ENCODE measurements around the gene MACROD2. TPM values are rescaled to one million over a fixed set of nuclear protein-coding genes. Genes with fewer than 3 reads are reported as not detected.

The MACROD2 gene
- total RNA-seq, 1 donor from 2014 or later, result 0.46 TPM

DNA sequence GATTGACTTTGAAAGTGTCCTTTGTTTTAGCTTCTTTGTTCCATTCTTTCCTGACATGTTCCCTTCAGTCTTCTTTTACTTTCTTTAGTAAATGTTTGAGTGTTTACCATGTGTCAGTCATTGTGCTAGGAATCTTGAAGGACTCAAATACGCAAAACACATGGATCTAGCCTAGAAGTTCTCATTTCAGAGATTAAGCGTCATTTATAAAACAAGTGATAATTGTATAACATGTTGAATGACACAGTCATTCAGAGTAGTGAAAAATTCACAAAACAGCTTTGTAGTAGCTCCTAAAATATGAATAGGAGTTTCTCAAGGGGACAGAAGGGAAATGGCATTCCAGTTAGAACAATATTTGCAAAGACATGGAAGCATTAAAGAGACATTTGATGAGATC, 66.9 kb downstream of the MACROD2 start:
- no peak for DNase-seq (ENCODE audit: low read depth, low spot score)

DNA sequence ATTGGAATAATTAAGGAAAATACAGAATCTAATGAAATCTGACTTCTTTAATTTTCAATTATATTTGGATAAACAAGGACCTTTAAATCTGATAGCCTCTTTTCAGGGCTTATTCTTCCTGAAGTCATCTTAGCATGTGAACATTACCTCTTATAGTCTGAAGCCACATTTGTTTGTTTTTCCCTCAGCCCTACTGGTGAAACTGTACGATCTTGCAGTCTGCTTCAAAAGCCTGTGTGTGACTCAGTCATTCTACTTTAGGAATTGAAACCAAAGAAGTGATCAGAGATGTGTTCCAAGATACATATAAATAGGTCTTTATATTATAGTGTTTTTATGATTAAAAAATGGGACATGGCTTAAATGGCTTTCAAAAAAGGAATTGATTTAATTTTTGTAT, 67.5 kb downstream of the MACROD2 start:
- no peak for DNase-seq (ENCODE audit: low read depth, low spot score)

DNA sequence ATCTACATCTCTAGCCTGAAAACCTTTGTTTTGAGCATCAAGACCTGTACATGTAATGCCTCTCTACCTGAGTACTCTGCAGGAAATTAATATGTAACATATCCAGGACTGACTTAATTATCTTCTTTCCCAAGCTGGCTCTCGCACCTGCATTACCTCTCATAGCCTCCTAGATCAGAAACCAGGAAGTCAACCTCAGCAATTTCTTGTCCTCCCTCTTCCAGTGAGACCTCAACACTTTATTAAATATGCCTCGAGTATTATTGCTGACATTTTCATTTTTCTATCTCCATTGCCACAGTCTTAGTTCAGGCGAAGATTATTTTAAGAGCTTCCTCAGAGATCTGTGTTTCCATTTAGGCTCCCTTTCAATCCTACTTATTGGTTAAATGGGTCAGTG, 69.0 kb downstream of the MACROD2 start:
- DNase-seq (ENCODE audit: low read depth, low spot score), result no peak

DNA sequence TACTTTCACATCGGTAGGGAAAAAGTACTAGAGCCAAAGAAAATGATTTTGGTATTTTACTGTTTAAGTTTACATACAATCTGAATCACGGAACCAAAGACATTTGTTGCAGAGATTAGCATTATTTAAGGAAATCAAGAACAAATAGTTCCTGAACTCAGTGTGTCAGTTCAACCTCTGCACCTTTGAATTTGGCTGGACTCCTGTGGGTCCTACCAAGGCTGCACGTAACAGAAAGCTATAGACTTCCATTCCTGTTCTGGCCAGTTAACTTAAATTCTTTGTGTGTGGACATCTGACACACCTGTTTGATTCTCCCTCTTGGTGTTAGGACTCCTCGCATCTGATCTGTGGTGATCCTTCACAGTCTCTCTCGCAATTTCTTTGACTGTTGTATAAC, 69.6 kb downstream of the MACROD2 start:
- no peak for DNase-seq (ENCODE audit: low read depth, low spot score)

DNA sequence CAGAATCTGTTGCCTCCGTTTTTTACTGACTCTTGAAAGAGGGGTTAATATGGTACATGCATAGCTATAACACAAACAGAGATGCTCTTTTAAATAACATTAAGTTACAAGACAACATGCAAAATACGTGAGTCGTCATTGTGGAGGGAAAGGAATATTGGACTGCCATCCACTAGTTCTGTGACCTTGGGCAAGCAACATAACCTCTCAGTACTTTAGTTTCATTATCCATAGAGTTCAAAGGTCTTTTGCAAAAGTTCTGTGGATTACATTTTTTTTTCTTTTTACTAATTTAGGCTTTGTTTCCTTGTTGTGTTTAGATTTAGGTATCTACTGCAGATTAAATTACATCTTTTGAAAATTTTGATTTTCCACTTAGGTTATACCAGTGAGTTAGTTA, 70.5 kb downstream of the MACROD2 start:
- no peak for DNase-seq (ENCODE audit: low read depth, low spot score)

DNA sequence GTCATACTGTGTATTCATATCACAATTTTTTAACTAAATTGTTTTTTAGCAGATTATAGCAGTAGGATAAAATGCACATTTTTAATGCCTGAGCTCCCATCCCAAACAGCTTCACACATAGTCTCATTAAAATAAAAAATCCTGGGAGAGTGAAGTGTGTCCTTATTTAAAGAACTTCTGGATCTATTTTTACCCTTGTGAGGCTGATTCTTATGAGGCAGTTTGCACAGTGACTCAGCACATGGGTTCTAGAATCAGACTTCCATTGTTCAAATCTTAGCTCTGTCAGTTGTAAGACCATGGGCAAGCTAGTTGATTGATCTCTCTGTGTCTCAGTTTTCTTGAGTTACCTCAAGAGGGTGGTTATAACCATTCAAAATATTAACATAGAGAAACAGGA, 72.3 kb downstream of the MACROD2 start:
- no peak for DNase-seq (ENCODE audit: low read depth, low spot score)

DNA sequence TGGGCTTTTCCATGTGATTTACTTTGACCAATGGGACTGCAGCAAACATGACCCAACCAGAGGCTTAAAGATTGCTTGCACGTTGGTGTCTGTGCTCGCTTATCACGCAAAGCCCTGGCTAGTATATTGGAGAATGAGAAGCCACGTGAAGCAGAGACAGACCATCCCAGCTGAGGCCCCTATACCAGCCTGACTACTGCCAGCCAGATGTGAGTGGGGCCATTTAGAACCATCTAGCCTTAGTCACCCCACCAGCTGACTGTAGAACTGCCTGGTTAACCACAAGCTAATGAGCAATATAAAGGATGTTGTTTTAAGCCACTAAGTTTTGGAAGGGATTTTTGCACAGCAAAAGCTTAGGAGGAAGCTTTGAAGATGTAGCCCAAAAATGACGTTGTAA, 74.5 kb downstream of the MACROD2 start:
- DNase-seq (ENCODE audit: low read depth, low spot score), result no peak

DNA sequence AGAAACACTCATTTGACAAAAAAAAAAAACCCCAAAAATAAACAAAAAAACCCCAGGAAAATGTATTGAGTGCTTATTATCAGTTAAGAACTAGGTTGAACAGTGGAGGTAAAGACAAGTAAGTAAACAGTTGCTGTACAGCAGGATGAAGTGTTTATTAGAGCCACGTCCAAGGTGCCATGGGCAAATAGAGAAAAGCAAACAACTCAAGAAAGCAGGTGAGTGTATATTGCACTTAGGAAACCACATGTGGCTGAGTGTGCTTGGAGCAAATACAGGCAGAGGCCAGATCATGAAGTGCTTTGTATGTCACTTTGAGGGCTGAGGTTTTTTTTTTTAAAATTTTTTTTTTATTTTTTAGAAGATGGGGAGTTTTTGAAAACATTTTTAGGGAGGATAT, 98.3 kb downstream of the MACROD2 start:
- DNase-seq (ENCODE audit: low read depth, low spot score), result no peak

DNA sequence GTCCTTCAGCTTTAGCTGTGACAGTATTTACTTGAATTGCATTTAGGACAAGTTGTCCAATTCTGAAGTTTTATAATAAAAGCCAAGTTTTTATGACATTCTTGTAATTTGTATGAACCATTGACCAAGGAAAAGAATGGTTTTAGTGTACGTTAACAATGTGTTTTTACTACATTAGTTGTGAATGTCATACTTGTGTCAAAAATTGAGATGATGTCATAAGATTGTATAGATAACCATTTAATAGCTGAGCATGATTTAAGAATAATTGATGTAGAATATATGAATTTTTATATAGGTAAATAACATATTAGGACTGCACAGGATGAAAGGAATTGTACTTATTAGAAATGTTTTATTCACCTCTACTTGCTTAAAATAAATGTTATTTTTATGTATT, 102.9 kb downstream of the MACROD2 start:
- no peak for DNase-seq (ENCODE audit: low read depth, low spot score)

DNA sequence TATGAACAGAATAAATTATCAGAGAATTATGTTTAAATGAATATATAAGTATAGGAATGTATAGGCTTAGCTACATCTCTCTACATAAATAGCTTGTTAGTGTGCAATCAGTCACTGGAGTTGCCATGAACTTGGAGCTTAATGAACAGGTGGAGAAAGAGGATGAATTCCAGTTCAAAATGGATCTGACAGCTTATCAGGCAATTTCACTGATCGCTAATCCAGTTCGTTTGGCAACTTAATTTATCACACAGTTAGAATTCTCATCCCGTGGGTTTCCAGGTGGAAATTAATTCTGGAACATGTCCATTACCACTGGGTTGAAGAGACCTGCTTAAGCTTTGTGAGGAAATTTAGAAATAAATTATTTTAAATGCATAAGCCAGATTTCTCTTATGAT, 118.1 kb downstream of the MACROD2 start:
- DNase-seq (ENCODE audit: low read depth, low spot score), result no peak

DNA sequence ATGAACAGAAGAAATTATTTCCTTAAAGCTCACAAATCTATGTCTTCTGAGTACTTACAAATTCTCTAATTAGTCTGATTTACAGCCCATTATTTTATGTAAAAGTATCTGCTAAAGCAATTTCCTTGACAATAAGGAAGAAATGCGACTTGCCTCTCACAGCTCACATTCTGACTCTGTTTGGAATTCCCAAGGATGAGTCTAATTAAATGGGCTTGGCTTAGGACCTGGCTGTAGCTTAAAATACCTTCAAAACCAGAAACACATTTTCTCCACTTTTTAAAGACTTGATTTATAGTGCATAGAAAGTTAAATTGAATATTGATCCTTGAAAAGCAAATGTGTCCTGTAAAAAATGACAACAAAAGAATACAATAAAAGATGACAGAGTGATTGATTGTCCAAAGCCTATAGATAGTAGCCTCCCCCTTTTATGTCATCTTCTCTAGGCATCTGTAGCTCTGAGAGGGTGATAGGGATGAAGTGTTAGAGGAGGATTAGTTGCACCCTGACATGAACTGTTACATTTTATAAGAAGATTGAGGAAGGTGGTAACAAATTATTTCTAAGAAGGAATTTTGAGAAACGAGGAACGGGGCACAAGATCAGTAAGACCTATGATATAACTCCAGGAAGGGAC, 118.9 kb downstream of the MACROD2 start:
- no peak for DNase-seq (ENCODE audit: low read depth, low spot score)

DNA sequence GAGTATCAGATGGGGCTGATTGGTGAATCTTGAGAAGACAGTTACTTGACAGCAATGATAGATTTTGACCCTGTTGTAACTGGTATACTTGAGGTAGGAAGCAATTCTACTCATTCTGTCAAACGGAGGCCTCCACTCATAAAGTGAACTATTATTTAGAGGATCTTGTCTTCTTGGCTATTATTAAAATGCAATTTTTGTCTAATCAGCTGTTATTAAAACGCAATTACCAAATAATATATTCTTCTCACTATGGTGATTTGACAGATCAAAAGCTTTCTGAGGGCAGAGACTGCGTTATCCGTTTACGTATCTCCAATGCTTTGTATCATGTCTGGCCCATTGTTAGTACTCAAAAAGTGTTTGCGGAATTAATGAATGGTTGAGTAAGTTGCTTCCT, 120.7 kb downstream of the MACROD2 start:
- DNase-seq (ENCODE audit: low read depth, low spot score), result no peak

DNA sequence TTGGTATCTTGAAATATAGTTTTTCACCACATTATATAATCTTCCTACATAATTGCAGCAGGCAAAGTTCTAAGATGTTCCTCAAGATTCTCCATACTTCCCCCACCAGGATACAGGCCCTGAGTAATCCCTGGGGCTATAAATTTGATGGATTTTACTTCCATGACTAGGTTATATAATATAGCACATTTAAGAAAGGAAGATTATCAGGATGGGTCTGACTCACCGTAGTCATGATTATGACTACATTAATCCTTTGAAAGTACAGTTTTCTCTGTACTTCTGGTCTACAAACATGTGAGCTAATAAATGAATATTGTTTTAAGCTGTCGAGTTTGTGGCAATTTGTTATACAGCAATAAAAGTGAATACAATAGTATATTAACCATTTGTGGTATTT, 122.5 kb downstream of the MACROD2 start:
- DNase-seq (ENCODE audit: low read depth, low spot score), result no peak

DNA sequence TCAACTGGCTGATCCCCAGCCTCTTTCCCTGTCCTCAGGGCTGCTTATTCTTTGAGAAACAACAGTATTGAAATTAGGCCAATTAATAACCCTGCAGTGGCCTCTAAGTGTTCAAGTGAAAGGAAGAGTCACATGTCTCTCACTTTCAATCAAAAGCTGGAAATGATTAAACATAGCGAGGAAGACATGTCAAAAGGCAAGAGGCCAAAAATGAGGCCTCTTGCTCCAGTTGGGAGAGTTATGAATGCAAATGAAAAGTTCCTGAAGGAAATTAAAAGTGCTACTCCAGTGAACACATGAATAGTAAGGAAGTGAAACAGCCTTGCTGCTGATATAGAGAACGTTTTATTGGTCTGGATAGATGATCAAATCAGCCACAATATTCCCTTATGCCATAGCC, 131.5 kb downstream of the MACROD2 start:
- DNase-seq (ENCODE audit: low read depth, low spot score), result no peak

DNA sequence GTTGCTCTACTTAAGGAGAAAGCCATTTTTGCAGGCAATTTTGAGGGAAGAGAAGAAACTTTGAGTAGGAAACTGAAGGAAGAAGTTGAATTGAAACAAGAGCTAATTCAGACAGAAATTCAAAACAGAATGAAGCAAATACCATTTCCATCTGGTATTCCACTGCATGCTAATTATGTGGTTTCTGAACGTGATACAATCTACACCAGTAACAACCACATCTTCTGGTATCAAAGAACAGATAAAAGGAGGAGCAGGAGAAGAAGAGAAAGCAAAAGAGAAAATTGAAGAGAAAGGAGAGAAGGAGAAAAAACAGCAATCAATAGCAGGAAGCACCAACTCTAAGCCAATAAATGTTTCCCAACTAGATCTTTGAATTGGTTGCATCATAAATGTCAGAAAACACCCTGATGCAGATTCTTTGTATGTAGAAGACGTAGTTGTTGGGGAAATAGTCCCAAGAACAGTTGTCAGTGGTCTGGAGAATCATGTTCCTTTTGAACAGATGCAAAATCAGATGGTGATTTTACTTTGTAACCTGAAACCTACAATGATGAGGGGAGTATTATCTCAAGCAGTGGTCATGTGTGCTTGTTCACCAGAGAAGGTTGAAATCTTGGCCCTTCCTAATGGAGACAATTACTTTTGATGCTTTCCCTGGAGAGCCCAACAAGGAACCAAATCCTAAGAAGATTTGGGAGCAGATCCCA, 132.4 kb downstream of the MACROD2 start:
- no peak for DNase-seq (ENCODE audit: low read depth, low spot score)

DNA sequence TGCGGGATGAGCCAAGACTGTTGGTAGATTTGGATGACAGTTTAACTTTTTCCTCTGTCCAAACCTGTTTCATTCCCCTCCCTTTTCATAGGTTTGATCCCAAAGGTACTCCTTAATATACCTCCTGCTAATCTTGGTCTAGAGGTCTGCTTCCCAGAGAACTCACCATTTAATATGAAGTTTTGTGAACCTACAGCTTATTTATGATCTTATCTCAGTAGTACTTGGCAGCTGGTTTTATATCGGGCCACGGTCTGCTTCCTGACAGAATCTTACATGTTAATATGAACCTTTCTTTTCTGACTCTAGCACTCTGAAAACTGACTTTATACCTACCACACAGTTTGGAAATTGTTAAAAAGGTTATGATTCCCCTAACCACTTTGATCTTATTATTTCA, 138.7 kb downstream of the MACROD2 start:
- DNase-seq (ENCODE audit: low read depth, low spot score), result no peak

DNA sequence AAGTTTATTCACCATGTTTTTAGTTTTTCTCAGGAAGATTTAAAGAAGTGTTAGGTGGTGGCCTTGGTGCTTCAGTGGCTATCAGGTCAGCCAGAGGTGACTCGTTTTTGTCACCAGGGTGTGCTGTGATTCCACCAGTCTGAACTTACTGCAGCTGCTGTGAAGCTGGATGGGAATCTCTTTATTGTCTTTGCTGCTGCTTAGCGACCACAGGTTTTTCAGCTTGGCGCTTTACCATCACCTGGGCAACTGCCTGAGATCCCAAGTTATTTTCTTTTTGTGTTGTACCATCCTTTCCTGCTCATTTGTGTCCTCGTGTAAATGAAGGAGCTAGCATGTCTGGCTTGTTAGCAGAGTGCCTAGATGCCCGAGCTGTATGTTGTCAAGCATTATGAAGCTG, 146.9 kb downstream of the MACROD2 start:
- DNase-seq (ENCODE audit: low read depth, low spot score), result no peak

DNA sequence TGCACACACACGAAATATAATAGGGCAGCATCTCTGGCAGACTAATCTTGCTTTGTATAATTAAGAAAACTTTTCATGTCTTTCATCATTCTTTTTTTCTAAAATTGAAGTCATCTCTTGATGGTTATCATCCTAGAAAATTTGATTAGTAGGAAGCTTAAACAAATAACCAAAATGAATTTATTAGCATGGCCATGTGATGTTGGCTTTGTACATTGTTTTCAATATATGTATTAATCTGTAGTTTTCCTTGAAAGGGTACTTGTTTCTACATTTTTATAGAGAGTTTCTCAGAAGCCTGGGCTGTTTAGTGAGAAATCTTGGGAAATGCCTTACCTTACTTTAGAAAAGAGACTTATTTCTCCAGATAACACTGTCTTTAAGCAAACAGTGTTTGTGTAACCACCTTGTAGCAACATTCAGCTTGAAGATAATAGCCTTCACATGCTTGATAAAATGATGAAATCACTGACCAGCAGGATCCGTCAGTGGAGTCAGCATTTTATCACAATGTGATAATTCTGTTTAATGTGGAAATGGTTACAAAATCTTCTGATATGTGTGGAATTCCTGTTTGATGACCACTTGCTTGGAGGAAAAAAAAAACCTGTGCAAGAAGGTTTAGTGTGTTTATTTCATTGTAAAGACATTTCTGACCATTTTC, 147.8 kb downstream of the MACROD2 start:
- DNase-seq (ENCODE audit: low read depth, low spot score), result no peak

DNA sequence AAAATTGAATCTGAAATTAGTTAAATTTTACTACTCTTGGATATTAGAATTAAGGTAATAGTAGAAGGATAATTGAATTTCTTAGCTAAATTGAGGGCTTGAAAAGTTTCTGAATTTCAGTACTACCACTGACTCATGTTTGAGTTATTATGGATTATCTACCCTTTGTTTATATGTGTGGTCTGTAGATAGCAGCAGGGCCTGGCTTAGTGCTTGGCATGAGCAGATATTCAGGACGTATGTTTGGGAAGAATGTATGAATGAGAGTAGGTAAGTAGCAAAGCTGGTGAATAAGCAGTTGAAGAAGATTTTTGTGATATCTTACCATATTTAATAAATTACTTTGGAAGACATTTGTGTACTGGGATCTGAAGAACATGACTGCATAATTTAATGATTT, 152.7 kb downstream of the MACROD2 start:
- no peak for DNase-seq (ENCODE audit: low read depth, low spot score)

DNA sequence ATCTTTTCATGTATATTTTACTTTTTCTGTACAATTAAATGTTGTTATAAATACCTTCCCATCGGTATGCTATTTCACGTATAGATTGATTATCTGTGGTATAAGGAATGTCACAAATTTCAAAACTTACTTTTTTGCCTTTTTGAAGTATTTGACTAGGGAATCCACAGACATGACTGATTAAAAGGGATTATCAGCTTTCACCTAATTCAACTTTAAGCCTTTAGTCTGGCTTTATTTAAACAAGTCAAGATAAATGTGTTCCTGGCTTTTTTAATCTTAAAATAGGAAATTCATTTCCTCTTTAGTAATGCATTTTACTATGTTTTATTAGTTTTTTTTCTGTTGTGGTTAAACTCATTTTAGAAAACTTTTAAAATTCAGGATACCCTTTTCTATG, 160.0 kb downstream of the MACROD2 start:
- no peak for DNase-seq (ENCODE audit: low read depth, low spot score)

DNA sequence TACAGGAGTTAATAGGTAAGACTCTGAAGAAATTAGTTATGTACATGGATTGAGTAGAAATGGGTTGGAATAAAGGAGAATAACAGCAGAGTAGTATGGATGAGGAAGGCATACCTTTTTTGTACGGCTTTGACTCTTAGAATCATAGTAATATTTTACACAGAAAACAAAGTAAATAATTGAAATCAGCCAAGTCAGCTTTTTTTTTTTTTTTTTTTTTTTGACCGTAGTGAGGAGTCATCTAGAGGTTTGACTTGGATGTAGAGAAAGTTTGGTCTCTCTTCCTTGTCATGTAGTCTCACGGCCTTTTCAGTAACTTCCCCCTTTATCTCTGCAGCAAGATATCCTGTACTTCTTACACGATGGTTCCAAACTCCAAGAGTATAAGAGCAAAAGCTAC, 183.2 kb downstream of the MACROD2 start:
- DNase-seq (ENCODE audit: low read depth, low spot score), result no peak

DNA sequence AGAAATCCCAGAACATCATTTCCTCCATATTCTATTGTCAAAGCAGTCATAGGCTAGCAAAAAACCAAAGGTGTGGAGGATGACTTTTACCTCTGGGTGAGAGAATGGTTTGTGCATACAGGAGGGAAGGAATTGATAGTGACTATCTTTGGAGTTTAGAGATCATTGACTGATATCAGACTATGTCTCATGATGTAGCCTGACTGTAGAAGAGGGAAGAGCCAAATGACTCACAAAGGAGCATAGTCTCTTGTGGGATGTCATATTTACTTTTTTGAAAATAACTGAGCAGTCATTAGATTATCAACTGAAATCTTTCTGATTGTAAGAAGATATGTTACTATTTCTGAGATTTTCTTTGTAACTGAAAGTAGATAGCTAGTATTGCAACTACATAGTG, 183.6 kb downstream of the MACROD2 start:
- DNase-seq (ENCODE audit: low read depth, low spot score), result no peak

DNA sequence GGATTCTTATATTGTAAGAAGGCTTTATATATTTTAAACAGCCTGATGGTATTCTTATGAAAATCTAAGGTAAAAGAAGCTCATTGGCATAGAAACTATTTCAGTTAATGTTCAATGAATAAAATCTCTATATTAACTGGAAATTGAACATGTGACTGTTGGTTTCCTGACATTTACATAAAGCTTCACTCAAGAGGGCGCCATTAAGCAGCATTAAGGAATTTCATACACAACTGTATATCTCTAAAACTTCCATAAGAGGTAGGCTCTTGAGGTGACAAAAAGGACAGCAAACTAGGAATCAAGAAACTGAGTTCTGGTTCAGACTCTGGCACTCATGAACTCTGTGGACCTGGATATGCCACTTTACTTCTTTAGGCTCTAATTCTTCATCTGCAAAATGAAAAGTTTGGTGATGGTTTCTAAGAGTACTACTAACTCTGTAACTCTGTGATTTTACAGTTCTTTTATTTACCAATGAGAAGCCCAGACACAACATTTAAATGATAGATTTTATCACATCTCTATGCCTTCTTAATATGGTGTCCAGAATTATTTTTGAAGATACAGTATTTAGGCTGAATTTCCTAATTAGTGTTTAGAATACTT, 194.6 kb downstream of the MACROD2 start:
- no peak for DNase-seq (ENCODE audit: low read depth, low spot score)
